Measurements from ENCODE around the gene KCNT2. TPM values are rescaled to one million over a fixed set of nuclear protein-coding genes. Genes with fewer than 3 reads are reported as not detected.

Gene KCNT2
- total RNA-seq, 1 experiment from 2014 or later = not detected

- H3K4me2 ChIP-seq (ENCODE audit: low read length) = no peak overlapping the region
- ChIA-PET CTCF (no interaction called here), RAD21 (ENCODE audit: low non-redundant PET in 1 of 2, low total read pairs in 2 of 2, uncharacterized antibody in 2 of 2, unreplicated experiment in 2 of 2) (no interaction called here), POLR2A (no interaction called here)
- DNase-seq (ENCODE audit: low read depth, low spot score) (no peak), ATAC-seq (no peak)
- no peaks in the 10 kb centered on the region for H3K9me2 ChIP-seq (ENCODE audit: insufficient read depth)
- no peak overlapping the region for H2AFZ ChIP-seq (ENCODE audit: low read depth, low read length, poor library complexity, severe bottlenecking)
- H3K9me3 ChIP-seq (ENCODE audit: control insufficient read depth in 1 of 2, insufficient read depth in 1 of 2, low read depth in 1 of 2, low read length in 2 of 2) = no peaks in the 10 kb centered on the region
- intact Hi-C loops (cut with micrococcal nuclease) = no loop called here
- no peaks in the 10 kb centered on the region for H4K20me1 ChIP-seq (ENCODE audit: insufficient read depth)
- H3K9ac ChIP-seq (ENCODE audit: low read length) = no peak overlapping the region
- no peaks in the 10 kb centered on the region for H3K36me3 ChIP-seq (ENCODE audit: control insufficient read depth in 1 of 2, insufficient read depth in 2 of 2, low read length in 2 of 2)
- no peaks in the 10 kb centered on the region for H3K4me1 ChIP-seq (ENCODE audit: control insufficient read depth in 1 of 2, insufficient read depth in 2 of 2, low read length in 2 of 2)
- H3K27ac ChIP-seq (ENCODE audit: low read depth, low read length) = no peak overlapping the region
- H3K79me2 ChIP-seq (ENCODE audit: insufficient read depth, low read length) = no peaks in the 10 kb centered on the region
- H3K27me3 ChIP-seq (ENCODE audit: insufficient read depth, low read length) = no peaks in the 10 kb centered on the region
- BruUV-seq (replicated peaks) = no TSS peak
- TF ChIP-seq ZNF274 (IDR thresholded peaks at IDR 0.05; ENCODE audit: low read depth, low read length) = no peak
- TF ChIP-seq POLR2AphosphoS5 (IDR thresholded peaks at IDR 0.05; ENCODE audit: low read depth, low read length) = no peak
- no peak for TF ChIP-seq ELF1 (IDR thresholded peaks at IDR 0.05; ENCODE audit: borderline replicate concordance, low read depth)
- TF ChIP-seq CEBPB (IDR thresholded peaks at IDR 0.05; ENCODE audit: low read depth) = no peak
- TF ChIP-seq RAD21 (IDR thresholded peaks at IDR 0.05; ENCODE audit: low read depth) = no peak
- H3K4me3 ChIP-seq (replicated peaks in 1 of 2; ENCODE audit: low read depth in 1 of 2, low read length in 2 of 2) = no peak overlapping the region
Observed at GRCh38 chr1:196454792-196455191, 153.4 kb downstream of the KCNT2 start.

DNA sequence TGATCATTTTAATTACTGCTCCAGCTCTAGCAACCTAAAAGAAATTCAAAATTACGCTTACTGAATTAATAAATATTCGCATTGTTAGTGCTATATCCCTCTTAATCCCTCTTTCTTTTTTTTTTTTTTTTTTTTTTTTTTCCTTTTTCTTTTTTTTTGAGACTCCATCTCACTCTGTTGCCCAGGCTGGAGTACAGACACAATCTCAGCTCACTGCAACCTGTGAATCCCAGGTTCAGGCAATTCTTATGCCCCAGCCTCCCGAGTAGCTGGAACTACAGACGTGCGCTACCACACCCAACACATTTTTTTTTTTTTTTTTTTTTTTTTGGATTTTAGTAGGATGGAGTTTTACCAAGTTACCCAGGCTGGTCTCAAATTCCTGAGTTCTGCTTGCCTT lies 157.1 kb downstream of the KCNT2 start:
- intact Hi-C loops (cut with micrococcal nuclease) = no loop called here
- no peaks in the 10 kb centered on the region for H4K20me1 ChIP-seq (ENCODE audit: insufficient read depth)
- H3K27me3 ChIP-seq (ENCODE audit: insufficient read depth, low read length) = no peaks in the 10 kb centered on the region
- H3K27ac ChIP-seq (ENCODE audit: low read depth, low read length) = no peak overlapping the region
- CTCF ChIA-PET = no interaction called here
- no peak overlapping the region for H3K4me3 ChIP-seq (replicated peaks in 1 of 2; ENCODE audit: low read depth in 1 of 2, low read length in 2 of 2)
- no peaks in the 10 kb centered on the region for H3K9me2 ChIP-seq (ENCODE audit: insufficient read depth)
- DNase-seq (ENCODE audit: low read depth, low spot score) (no peak), ATAC-seq (no peak)
- no peaks in the 10 kb centered on the region for H3K36me3 ChIP-seq (ENCODE audit: control insufficient read depth in 1 of 2, insufficient read depth in 2 of 2, low read length in 2 of 2)
- H3K79me2 ChIP-seq (ENCODE audit: insufficient read depth, low read length) = no peaks in the 10 kb centered on the region
- no peaks in the 10 kb centered on the region for H3K4me1 ChIP-seq (ENCODE audit: control insufficient read depth in 1 of 2, insufficient read depth in 2 of 2, low read length in 2 of 2)
- H3K9ac ChIP-seq (ENCODE audit: low read length) = no peak overlapping the region
- H3K4me2 ChIP-seq (ENCODE audit: low read length) = no peak overlapping the region
- POLR2A ChIA-PET = interaction anchor here (0.7 kb wide), 1 partner anchor 21 kb away, joined by 3 read pairs; no protein-coding TSS in a partner anchor
- BruUV-seq (replicated peaks) = no TSS peak
- RAD21 ChIA-PET (ENCODE audit: low non-redundant PET in 1 of 2, low total read pairs in 2 of 2, uncharacterized antibody in 2 of 2, unreplicated experiment in 2 of 2) = no interaction called here
- no peak overlapping the region for H2AFZ ChIP-seq (ENCODE audit: low read depth, low read length, poor library complexity, severe bottlenecking)
- no peaks in the 10 kb centered on the region for H3K9me3 ChIP-seq (ENCODE audit: control insufficient read depth in 1 of 2, insufficient read depth in 1 of 2, low read depth in 1 of 2, low read length in 2 of 2)
- no peak for TF ChIP-seq CBX3 (IDR thresholded peaks at IDR 0.05; ENCODE audit: low read depth)
- no peak for TF ChIP-seq JUND (IDR thresholded peaks at IDR 0.05)
- no peak for TF ChIP-seq POLR2AphosphoS5 (IDR thresholded peaks at IDR 0.05; ENCODE audit: low read depth, low read length)
- no peak for TF ChIP-seq SP1 (IDR thresholded peaks at IDR 0.05; ENCODE audit: low read depth)
- TF ChIP-seq EZH2 (IDR thresholded peaks at IDR 0.05) = no peak
- no peak for TF ChIP-seq ZFX (IDR thresholded peaks at IDR 0.05)
- TF ChIP-seq CEBPB (IDR thresholded peaks at IDR 0.05; ENCODE audit: low read depth) = no peak
- TF ChIP-seq POLR2A (IDR thresholded peaks at IDR 0.05; ENCODE audit: borderline replicate concordance, extremely low read depth, insufficient read depth, insufficient read length) = no peak
- TF ChIP-seq, protein P1, sequence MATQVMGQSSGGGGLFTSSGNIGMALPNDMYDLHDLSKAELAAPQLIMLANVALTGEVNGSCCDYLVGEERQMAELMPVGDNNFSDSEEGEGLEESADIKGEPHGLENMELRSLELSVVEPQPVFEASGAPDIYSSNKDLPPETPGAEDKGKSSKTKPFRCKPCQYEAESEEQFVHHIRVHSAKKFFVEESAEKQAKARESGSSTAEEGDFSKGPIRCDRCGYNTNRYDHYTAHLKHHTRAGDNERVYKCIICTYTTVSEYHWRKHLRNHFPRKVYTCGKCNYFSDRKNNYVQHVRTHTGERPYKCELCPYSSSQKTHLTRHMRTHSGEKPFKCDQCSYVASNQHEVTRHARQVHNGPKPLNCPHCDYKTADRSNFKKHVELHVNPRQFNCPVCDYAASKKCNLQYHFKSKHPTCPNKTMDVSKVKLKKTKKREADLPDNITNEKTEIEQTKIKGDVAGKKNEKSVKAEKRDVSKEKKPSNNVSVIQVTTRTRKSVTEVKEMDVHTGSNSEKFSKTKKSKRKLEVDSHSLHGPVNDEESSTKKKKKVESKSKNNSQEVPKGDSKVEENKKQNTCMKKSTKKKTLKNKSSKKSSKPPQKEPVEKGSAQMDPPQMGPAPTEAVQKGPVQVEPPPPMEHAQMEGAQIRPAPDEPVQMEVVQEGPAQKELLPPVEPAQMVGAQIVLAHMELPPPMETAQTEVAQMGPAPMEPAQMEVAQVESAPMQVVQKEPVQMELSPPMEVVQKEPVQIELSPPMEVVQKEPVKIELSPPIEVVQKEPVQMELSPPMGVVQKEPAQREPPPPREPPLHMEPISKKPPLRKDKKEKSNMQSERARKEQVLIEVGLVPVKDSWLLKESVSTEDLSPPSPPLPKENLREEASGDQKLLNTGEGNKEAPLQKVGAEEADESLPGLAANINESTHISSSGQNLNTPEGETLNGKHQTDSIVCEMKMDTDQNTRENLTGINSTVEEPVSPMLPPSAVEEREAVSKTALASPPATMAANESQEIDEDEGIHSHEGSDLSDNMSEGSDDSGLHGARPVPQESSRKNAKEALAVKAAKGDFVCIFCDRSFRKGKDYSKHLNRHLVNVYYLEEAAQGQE (IDR thresholded peaks at IDR 0.05; ENCODE audit: low read depth) = no peak
- TF ChIP-seq ELF1 (IDR thresholded peaks at IDR 0.05; ENCODE audit: borderline replicate concordance, low read depth) = no peak
- TF ChIP-seq TCF7L2 (IDR thresholded peaks at IDR 0.05; ENCODE audit: borderline replicate concordance, extremely low read depth, insufficient read depth, insufficient read length) = no peak
- no peak for TF ChIP-seq RAD21 (IDR thresholded peaks at IDR 0.05; ENCODE audit: low read depth)
- no peak for TF ChIP-seq EZH2phosphoT487 (IDR thresholded peaks at IDR 0.05; ENCODE audit: borderline replicate concordance)
- TF ChIP-seq, protein P2, sequence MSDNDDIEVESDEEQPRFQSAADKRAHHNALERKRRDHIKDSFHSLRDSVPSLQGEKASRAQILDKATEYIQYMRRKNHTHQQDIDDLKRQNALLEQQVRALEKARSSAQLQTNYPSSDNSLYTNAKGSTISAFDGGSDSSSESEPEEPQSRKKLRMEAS (IDR thresholded peaks at IDR 0.05) = no peak
- no peak for TF ChIP-seq YY1 (IDR thresholded peaks at IDR 0.05; ENCODE audit: extremely low read depth, insufficient replicate concordance, low read depth, low read length)
- no peak for TF ChIP-seq ATF3 (IDR thresholded peaks at IDR 0.05)
- no peak for TF ChIP-seq EGR1 (IDR thresholded peaks at IDR 0.05; ENCODE audit: low read depth)

Data from HCT116 (cell line).